Mammary epithelial cell (primary cell): Measurements from ENCODE around the gene FOXP4.

Experiments used
- EZH2 ChIP-seq: IDR thresholded peaks from 2 replicates; pipeline ENCODE4 v1.6.1; 2012; ENCODE audit warnings: low read length, inconsistent platforms, borderline replicate concordance
- TF ChIP-seq, protein P1 (sequence below), 2 donors: IDR thresholded peaks in 1 of 2; conservative IDR thresholded peaks in 1 of 2; 2 replicates each; pipeline ENCODE4 v1.5.1; 2011 to 2012; ENCODE audit warnings: inconsistent platforms in 2 of 2, low read length in 2 of 2, mild to moderate bottlenecking in 2 of 2, control low read depth in 1 of 2, low read depth in 1 of 2; ENCODE audit not compliant: insufficient read depth in 1 of 2; ENCODE audit errors: extremely low read depth in 1 of 2

DNA sequence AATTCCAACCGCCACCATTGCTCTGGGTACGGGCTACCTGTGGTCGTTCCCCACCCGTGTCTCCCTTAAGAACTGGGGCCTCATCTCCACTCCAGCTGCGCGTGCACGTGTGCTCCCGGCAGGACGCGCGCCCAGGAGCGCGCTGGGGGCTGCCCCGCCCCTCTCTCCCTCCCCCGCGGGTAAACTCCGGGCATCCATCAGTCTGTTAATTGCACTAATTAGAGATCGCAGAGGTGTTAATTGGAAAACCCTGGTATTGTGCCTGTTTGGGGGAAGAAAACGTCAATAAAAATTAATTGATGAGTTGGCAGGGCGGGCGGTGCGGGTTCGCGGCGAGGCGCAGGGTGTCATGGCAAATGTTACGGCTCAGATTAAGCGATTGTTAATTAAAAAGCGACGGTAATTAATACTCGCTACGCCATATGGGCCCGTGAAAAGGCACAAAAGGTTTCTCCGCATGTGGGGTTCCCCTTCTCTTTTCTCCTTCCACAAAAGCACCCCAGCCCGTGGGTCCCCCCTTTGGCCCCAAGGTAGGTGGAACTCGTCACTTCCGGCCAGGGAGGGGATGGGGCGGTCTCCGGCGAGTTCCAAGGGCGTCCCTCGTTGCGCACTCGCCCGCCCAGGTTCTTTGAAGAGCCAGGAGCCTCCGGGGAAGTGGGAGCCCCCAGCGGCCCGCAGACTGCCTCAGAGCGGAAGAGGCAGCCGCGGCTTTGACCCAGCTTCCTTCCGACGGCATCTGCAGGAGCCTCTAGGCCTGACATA, 14.4 kb downstream of the FOXP4 start:
- TF ChIP-seq, protein P1, sequence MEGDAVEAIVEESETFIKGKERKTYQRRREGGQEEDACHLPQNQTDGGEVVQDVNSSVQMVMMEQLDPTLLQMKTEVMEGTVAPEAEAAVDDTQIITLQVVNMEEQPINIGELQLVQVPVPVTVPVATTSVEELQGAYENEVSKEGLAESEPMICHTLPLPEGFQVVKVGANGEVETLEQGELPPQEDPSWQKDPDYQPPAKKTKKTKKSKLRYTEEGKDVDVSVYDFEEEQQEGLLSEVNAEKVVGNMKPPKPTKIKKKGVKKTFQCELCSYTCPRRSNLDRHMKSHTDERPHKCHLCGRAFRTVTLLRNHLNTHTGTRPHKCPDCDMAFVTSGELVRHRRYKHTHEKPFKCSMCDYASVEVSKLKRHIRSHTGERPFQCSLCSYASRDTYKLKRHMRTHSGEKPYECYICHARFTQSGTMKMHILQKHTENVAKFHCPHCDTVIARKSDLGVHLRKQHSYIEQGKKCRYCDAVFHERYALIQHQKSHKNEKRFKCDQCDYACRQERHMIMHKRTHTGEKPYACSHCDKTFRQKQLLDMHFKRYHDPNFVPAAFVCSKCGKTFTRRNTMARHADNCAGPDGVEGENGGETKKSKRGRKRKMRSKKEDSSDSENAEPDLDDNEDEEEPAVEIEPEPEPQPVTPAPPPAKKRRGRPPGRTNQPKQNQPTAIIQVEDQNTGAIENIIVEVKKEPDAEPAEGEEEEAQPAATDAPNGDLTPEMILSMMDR (conservative IDR thresholded peaks at IDR 0.05 in 1 of 2, IDR thresholded peaks at IDR 0.05 in 1 of 2; ENCODE audit: extremely low read depth in 1 of 2, insufficient read depth in 1 of 2, low read depth in 1 of 2, low read length in 2 of 2): no peak
- TF ChIP-seq EZH2: no peak
